HL-60/S4 treated with phorbol 12-myristate 13-acetate at 8.2 ng/mL for 4 days and 3 days (cell line): ENCODE measurements around the gene LCE2A.

ENCODE experiments used
- in situ Hi-C: fragments of 300-500 bp; cut with MboI; formaldehyde crosslinking; loops from 2 replicates; pipeline ENCODE4 v1.15.0; 2022; ENCODE audit warnings: low sequenced_read_pairs

LCE2A gene

GRCh38 chr1:152741656-152742055, 43.5 kb downstream of the LCE2A start:
- in situ Hi-C loops, result no loop called here

GRCh38 chr1:152743371-152744145, 45.4 kb downstream of the LCE2A start:
- in situ Hi-C loops, result no loop called here

- in situ Hi-C loops, result no loop called here
Observed at GRCh38 chr1:152745289-152745704, 47.2 kb downstream of the LCE2A start.

- in situ Hi-C loops, result no loop called here
Observed at GRCh38 chr1:152745765-152746444, 47.8 kb downstream of the LCE2A start.

- in situ Hi-C loops, result no loop called here
Observed at GRCh38 chr1:152747831-152748230, 49.7 kb downstream of the LCE2A start.
